HG03521 (cell line): ENCODE measurements around the gene CBFA2T3.
A peak's percentile ranks its signal among the peaks of the same experiment; 100 is the strongest.
"Not testable (repeated sequence)": the region's sequence is repeated elsewhere in the genome, so short reads cannot be mapped to it uniquely, and the experiment has no call there.

Source experiments
- ATAC-seq: cut with Tn5 transposase; IDR thresholded peaks from one replicate; pipeline ENCODE4 v1.9.1; 2021; ENCODE audit warnings: mild to moderate bottlenecking, moderate library complexity; ENCODE audit not compliant: unreplicated experiment

Gene CBFA2T3

DNA sequence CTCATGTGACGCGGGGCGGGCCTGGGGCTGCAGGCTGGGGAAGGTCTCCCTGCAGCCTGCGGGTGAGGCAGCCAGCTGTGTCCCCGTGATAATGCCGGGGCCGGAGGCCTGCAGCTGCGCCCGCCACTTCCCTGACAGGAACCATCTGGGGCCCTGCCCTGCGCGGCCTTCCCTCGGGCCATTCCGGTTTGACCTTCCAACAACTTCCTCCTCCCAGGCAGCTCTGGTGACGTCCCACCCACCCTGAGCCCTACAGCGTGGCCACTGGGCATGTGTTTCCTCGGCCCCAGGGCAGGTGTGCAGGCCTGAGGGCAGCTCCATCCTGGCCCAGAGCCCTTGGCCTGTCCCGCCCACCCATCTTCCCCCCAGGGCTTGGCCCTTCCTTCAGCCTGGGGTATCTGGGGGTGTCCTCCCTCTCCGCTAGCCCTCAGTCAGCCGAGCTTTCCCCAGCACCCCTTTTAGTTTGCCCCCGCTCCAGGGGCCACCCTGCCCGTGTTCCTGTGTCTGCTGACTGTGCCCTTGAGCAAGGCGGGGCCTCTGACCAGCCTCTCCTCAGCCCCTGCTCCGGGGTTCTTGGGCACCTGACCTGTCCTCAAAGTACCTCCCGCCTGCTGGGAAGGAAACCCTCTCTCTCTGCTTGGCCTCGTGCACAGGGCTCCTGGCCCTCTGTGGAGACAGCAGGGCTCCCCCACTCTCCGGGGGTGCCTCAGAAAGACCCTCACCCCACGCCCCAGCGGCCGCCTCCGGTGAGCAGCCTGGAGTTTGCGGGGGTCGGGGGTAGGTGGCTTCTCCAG is at the start of gene CBFA2T3:
CBFA2T3 (minus strand) TSS at position 190 of the 794 bp plus-strand sequence. CDS start 400 bp downstream, outside the sequence.
- no peak for ATAC-seq

DNA sequence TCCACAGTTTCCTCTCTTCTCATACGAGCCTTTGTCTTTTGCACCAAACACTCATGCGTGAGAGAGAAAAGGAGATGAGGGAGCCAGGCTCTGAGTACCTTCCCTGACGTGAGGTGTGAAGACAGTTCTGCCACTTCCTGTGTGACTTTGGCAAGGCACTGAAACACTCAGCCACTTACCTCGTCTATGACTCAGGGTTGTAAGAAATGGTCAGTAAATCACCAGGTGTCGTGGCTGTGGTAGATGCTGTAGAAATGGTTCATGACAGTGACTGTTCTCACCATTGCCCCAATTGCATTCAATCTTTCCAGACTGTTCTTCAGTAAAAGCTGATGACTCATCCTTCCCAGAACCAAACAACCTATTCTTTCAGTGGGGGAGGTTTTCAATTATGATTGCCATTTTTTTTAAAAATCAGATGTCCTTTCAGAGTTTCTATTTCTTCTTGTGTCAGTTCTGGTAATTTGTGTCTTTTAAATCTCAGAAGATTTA is 49.2 kb upstream of the CBFA2T3 start:
- ATAC-seq, result peak; percentile 66

DNA sequence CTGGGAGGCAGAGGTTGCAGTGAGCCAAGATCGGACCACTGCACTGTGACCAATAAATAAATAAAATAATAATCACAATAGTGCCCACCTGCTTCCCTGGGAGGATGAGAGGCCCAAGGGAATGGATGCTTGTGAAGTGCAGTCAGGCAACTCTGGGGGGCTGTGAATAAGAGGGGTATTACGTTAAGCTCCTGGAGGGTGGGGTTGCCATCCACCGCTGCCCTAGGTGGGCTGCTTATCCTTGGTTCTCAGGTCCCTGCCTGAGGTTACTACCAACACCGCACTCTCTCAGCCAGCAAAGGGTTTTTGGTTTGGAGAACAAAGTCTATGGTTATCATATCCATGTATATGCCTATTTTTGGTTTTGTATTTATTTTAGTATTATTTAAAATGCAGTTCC is 48.6 kb upstream of the CBFA2T3 start:
- ATAC-seq, result no peak

DNA sequence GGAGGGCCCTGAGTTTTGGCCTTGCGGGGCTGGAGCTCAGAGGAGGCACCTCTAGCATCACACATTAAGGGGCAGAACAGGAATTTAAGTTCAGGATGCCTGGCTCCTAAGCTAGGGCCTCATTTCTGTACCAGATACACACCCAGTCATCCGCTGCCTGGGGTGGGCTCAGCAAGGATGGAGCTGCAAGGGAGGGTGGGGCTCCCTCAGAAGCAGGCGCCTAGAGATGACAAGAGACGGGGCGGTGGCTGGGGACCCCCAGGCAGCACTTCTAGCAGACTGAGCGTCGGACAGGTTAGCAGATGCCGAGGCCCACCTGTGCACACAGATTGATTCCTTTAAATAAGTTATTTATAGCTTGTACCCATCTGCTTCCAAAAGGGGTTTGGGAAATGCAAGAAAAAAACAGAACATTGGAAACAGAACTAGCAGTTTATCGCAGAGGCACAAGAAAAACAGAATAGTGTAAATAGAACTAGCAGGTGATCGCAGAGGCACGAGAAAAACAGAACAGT is 47.6 kb upstream of the CBFA2T3 start:
- ATAC-seq, result no peak

DNA sequence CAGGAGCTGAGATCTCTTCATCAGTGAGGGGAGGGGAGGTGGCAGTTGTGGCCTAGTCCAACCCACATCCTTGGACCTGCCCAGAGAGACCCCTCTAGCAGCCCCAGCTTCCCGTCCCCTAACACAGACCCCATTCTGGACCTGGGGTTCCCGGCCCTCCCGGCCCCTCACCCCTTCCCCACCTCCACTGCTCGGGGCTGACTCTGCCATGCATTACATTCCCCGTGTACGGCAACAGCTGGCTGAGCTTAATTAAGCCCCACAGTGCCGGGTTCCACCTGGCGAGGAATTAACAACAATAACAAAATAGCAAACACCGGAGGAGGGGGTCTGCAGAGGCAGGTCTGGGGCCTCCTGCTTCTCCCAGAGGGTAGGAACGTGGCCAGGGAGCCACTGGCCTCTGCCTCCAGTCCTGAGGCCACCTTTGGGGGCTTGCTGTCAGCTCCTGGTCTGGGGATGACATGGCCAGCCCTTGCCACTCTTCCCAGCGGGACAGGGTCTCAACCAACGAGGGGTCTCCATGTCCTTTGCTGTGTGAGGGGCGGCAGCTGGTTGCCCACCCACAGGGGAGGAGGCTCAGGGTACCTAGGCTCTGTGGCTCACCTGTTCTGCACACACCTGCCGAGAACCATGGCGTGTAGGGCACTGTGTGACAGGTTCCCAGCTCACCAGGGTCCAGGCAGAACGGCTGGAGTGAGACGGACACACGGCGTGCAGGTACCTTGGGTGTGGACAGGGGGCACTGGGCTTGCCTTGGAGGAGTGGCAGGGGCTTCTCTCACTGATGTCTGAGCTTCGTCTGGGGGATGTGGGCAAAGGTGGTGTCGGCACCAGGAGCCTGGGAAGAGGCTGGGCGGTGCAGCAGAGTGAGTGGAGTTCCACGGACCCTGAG is 46.9 kb upstream of the CBFA2T3 start:
- ATAC-seq, result no peak

DNA sequence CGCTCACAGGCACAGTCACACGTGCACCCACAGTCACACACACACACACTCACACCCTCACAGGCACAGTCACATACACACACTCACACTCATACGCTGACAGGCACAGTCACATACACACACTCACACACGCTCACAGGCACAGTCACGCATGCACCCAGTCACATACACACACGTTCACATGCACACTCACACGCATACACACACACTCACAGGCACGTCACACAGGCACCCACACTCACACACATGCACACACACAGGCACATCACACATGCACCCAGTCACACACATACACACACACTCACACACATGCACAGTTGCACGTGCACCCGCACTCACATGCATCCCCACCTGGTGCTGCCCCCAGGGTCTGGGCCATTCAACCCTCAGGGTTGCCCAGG is 46.1 kb upstream of the CBFA2T3 start:
- no peak for ATAC-seq

DNA sequence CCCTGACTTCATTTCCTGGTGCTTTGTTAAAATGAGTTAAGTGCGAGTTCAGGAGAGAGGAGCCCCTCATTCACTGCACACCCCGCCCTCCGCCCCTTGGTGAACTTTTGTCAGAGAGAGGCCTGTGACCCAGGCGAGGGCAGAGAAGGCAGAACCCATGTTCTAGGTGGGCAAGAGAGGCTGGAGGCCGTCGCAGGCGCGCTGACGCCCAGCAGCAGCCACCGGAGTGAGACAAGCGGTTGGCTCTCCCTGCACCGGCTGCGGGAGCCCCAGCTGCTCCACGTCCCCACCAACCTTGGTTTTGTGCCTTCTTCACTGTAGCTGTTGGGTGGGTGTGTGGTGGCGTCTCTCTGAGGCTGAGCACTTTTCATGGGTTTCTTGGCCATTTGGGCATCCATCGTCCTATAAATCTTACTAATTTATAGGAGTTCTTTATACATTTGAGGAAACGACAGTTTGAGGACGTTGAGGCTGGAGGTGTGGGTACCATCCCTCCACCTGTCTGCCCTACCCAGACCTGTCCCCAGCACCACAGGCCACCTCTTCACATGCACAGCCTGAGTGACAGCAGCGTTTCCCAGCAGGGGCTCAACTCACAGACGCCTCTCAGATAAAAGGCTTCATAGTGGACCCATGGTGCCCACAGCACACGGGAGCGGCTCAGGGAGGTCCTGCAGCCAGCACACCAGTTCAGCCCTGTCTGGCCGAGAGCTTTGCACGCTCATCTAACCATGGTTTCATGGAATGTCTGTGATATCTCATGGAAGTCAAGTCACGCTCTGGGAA is 45.2 kb upstream of the CBFA2T3 start:
- no peak for ATAC-seq

DNA sequence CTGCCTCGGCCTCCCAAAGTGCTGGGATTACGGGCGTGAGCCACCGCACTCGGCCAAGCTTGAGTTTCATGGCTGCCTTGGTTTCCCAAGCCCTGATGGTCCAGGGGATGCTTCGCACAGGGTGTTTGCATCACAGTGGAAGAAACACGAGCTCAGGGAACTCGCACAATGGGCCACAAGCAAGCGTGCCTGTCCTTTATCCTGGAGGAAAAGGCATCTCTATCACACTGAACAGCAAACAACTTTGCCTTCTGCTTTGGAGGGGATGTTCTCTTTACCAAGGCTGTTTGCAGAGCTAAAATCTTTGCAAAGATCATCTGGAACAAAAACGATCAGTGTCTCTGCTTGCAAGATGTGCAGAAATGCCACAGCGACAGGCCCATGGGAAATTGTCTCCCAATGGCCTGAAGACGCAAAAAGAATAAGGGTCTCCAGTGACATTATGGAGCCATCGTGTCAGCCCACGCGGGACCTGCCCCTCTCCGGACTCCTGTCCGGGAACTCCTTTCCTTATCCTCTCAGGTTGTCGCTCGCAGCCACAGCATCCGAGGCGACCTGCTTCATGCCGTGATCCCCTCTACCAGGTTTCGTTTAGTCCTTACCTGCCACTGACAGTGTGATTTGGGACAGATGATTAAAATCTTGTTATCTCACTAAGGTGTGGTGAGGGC is 44.1 kb upstream of the CBFA2T3 start:
- no peak for ATAC-seq

DNA sequence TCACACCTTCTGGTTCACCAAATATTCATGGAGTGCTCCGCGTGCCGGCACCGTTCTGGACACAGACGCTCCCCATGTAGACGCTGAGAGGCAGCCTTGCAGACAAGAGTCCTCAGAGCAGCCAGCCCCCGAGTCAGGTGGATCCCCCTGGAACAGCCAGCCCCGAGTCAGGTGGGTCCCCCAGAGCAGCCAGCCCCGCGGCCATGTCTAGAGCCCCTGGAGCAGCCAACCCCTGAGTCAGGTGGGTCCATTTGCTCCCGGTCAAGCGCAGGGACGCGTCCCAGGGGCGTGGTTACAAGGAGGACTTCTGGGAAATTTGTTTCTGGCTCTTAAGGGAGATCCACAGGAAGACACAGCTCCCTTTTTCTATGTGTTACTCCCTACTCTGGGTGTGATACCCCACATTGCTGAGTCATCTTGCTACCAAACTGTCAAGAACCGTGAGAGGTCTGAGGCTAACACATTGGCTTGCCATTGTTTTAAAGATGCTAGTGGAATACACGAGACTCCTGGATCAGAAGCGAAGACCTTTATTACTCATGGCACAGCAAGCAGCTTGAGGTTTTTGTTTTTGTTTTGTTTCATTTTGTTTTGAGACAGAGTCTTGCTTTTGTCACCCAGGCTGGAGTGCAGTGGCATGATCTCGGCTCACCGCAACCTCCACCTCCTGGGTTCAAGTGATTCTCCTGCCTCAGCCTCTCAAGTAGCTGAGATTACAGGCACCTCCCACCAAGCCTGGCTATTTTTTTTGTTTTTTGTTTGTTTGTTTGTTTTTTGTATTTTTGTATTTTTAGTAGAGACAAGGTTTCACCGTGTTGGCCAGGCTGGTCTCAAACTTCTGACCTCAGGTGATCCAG is 43.3 kb upstream of the CBFA2T3 start:
- no peak for ATAC-seq

DNA sequence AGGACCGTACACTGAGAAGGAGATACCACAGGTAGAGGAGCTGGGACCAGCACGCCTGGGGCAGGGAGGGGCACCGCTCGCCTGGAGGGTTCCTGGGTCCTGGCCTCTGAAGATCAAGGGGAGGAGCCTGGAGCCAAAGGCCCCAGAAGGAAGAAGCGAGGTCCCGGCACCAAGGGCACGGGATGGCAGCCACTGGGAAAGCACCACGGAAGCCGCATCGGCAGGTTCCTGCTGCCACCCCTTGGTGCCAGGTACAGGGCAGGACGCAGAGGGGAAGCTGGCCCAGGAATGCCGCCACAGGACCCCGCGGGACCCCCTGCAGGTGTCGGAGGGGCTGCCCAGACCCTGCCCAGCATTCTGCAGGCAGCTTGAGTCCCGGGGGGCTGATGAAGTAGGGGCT is 42.5 kb upstream of the CBFA2T3 start:
- ATAC-seq, result no peak

DNA sequence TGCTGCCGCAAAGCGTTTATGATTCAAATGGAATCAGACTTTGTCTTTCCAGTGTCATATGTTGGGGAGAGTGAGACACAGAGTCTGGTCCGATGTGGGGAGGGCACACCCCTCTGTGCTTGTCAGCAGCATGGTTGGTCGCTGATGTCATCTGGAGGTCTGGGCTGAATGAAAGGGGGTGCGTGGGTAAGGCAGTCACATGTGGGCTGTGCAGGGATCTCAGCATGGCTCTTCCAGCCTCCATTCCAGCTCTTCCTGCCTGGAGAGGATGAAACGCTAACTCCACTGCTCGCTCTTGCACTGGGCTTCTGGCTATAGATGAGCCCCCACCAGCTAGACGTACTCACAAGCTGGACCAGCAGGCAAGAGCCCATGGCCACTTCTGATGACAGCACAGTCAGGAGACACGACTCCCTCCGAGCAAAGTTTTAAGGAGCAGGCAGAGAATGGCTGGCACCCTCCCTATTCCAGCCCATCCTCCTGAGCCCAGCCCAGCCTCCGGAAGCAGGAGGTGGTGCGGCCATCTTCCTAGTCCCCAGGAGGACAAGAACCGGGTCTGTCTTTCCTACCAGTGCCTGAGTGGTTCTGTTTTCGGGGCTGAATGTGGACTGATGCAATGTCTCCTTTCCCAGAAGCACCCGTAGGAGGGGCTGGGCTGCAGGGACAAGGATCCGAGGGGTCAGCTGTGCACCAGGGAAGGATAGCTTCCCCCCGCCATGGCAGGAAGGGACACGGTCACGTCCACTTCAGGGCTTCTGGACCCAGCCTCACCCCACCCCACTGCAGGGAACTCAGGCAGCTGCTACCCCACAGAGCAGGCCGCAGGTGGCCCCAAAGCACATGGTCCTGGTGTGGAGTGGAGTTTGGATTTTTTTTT is 41.5 kb upstream of the CBFA2T3 start:
- no peak for ATAC-seq

DNA sequence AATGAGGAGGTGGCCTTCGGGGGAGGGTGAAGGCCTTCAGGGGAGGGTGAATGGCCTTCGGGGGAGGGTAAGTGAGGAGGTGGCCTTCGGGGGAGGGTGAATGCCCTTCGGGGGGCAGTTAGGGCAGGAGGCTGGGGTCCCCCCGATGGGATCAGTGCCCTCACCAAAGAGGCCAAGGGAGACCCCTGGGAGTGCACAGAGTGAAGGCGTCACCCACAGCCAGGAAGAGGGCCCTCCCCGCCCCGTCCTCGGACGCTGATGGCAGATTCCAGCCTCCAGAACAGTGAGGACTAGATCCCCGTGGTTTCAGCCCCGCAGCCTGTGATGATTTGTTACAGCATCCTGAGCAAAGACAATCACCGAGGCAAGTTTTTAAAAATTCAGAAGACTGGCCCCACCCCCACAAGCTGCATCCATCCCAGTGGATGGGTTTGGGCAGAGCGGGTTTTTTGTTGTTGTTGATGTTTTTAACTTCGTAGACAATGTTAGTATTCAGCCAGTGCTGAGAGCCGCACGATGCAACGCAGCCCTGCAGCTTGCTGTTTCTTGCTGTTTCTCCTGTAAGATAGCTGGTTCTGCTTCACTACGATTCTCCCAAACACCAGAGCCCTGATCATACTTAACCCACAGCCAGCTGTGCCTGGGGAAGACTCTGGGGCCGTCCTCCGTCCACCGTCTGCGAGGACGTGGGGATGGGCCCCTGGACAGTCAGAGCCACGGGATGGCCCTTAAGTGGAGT is 40.7 kb upstream of the CBFA2T3 start:
- ATAC-seq, result no peak

DNA sequence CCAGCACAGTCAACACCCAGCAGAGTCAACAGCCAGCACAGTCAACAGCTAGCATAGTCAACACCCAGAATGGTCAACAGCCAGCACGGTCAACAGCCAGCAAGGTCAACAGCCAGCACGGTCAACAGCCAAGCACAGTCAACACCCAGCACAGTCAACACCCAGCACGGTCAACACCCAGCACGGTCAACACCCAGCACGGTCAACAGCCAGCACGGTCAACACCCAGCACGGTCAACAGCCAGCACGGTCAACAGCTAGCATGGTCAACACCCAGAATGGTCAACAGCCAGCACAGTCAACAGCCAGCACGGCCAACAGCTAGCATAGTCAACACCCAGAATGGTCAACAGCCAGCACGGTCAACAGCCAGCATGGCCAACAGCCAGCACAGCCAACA is 39.6 kb upstream of the CBFA2T3 start:
- ATAC-seq, result not testable (repeated sequence)

DNA sequence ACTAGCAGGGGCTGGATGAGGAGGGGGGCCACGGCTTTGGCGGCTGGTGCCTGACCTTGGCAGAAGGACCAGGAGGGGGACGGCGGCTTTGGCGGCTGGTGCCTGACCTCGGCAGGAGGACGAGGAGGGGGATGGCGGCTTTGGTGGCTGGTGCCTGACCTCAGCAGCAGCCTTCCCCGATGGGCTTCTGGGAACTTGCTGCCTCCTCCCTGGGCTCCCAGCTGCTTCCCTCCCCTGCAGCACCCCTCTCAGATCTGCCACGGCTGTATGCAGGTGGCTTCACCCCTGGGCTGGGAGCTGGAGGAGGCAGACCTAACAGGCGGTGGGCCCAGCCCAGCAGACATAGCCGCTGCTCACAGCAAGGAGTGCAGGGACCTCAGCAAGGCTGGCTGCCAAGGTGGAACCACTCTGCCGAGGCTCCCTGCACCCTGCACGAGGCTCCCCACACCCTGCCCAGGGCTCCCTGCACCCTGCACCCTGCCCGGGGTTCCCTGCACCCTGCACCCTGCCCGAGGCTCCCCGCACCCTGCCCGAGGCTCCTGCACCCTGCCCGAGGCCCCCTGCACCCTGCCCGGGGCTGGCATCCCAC is 38.4 kb upstream of the CBFA2T3 start:
- no peak for ATAC-seq

DNA sequence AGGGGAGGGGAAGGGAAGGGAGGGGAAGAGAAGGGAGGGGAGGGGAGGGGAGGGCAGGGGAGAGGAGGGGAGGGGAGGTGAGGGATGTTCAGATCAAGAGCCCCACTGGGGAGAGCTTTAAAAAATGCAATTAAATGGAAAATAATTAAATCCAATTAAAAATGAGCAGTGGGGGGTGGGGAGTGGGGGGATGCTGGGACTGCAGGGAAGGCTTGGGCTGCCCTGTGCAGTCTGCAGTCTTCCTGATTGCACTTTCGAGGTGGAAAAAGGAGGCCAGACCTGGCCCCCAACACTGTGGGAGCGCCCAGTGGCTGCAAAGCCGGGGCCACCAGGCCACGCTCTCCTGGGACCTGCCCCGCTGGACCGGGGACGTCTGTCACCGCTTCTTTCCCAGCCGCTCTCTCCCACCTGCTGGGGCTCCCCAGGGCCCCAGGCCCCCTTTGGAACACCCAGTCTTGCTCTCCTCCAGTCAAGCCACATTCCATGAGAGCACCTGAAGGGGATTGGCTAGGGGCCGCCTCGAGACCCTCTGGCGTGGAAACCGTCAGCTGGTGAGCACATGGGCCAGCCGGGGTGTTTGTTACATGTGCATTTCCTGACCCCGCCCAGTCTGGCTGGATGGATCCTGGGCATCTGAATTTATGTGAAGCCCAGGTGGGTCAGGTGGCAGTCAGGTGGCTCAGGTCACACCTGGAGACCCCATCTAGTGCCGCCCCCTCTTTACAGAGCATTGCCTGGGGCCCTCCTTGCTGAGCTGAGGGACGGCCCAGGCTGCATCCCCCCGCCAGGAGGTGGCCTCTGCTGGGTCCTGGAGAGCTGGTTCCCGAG is 37.6 kb upstream of the CBFA2T3 start:
- ATAC-seq, result no peak

DNA sequence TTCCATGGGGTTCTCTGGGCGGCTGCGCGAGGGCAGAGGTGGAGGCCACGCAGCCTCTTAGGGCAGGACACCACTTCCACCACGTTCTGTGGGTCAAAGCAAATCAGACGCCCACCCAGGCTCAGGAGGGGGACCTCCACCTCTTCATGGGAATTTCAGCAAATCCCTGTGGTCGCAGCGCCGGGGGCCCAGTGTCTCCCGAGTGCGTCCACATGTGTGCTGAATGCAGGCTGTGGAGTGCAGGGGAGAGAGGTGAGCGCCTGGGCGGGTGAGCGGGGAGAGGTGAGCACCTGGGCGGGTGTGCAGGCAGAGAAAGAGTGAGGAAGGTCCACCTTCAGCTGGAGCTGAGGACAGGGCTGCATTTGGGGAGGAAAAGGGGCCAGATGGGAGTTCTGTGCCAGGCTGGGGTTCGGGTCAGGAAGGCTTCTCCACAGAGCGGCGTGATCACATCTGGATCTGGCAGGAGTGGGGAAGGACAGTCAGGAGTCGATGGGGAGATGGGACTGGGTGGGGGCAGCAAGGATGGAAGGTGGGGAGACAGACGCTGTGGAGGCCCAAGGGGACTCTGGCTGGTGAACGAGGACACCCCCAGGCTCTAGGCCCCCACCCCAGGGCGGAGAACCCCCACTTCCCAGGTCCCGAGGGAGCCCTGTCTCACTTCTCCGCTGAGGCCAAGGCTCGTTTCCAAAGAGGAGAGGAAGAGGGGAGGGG is 36.8 kb upstream of the CBFA2T3 start:
- ATAC-seq, result no peak
